ENCODE measurements around the gene ZNF318.

The ZNF318 gene

GRCh38 chr6:43302126-43302525 lies 67.3 kb downstream of the ZNF318 start:
- no peak for DNase-seq (ENCODE audit: low read depth in 2 of 3, low spot score in 1 of 3)

- no peak for DNase-seq (ENCODE audit: low read depth in 2 of 3, low spot score in 1 of 3)
These were observed 68.2 kb downstream of the ZNF318 start for GRCh38 chr6:43301081-43301870.

DNA sequence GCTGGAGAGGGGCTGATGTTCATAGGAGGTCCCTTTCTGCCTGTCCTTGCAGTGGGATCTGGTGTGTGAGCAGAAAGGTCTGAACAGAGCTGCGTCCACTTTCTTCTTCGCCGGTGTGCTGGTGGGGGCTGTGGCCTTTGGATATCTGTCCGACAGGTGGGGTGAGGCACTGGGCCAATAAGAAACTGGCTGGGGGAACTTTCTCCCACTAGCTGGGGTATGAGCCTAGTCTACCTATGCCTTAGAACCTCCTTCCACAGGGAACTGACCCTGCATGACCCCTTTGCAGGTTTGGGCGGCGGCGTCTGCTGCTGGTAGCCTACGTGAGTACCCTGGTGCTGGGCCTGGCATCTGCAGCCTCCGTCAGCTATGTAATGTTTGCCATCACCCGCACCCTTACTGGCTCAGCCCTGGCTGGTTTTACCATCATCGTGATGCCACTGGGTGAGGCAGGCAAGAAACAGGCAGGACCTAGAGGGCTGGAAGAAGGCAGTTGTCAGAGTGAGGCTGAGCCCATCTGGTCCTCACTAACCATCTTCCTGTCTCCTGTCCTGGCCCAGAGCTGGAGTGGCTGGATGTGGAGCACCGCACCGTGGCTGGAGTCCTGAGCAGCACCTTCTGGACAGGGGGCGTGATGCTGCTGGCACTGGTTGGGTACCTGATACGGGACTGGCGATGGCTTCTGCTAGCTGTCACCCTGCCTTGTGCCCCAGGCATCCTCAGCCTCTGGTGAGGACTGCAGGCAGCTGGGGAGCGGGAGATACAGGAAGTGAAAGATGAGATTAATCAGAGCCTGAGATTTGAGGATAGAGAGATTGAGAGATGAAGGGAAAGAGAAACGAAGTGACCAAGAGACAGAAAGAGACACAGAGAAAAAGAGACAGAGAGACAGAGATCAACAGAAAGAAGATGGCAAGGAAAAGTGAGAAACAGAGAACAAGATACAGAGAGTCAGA lies 69.8 kb downstream of the ZNF318 start:
- DNase-seq (ENCODE audit: low read depth in 2 of 3, low spot score in 1 of 3): no peak

DNA sequence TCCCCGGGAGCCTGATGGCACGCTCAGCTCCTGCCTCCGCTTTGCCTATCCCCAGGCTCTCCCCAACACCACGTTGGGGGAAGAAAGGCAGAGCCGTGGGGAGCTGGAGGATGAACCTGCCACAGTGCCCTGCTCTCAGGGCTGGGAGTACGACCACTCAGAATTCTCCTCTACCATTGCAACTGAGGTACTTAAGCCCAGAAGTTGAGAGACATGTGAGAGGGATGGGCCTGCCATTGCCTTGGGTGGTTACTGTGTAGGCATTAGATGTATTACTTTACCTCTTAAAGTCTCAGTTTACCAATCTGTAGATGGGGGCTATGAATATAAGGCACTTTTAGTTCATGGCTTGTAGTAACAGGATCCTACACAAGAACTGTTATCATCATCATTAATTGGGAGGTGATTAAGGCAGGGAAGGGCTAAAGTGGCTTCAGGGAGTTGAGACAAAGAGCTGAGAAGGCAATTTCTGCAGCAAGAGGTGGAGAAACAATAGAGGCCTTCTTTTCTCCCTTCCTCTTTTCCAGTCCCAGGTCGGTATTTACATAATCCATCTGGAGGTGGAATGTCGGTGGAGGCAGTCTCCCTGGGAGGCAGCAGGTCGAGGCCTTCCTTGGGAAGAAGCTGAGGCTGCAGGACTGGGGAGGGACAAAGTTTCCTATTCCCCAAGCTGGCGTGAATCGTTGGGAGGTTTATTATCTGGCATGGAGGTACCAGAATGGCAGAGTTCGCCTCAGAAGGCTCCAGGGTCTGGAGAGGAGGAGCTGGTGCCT lies 70.7 kb downstream of the ZNF318 start:
- no peak for DNase-seq (ENCODE audit: low read depth in 2 of 3, low spot score in 1 of 3)

DNA sequence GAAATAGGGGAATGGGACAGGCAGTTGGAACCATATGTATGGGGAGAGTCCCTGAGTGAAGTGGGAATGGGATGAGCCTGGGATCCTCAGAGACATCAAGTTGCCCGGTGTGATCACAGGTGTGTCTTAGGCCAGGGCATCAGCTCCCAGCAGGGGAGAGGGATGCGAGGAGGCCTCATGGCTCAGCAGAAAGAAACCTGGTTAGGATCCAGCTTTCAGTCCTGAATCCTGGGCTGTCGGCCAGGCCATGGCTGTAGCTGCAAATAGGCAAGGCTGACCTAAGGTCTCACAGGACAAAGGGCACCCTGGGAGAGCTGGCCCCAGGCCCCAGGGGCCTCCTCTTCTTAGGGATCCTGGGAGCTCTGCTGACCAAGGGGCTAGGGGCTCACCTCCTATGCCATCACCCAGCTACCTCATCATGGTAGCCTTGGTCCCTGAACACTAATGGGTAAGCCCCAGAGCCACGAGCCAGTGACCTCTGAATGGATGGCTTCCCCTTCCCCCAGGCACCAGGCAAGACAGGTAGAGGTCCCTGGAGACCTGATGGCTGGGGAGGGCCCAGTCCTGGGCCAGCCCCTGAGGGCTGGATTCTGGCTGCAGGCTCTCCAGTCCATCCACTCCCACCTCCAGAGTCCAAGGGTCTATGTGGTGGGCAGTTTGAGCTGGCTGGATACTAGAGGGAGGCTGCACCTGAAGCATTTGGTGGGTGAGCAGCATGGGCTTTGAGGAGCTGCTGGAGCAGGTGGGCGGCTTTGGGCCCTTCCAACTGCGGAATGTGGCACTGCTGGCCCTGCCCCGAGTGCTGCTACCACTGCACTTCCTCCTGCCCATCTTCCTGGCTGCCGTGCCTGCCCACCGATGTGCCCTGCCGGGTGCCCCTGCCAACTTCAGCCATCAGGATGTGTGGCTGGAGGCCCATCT lies 71.5 kb downstream of the ZNF318 start, which contains the start of gene SLC22A7:
TSS of gene SLC22A7 (plus strand) at position 617 of the 921 bp plus-strand sequence. CDS start at position 716, 99 bp downstream.
- DNase-seq (ENCODE audit: low read depth in 2 of 3, low spot score in 1 of 3): no peak

DNA sequence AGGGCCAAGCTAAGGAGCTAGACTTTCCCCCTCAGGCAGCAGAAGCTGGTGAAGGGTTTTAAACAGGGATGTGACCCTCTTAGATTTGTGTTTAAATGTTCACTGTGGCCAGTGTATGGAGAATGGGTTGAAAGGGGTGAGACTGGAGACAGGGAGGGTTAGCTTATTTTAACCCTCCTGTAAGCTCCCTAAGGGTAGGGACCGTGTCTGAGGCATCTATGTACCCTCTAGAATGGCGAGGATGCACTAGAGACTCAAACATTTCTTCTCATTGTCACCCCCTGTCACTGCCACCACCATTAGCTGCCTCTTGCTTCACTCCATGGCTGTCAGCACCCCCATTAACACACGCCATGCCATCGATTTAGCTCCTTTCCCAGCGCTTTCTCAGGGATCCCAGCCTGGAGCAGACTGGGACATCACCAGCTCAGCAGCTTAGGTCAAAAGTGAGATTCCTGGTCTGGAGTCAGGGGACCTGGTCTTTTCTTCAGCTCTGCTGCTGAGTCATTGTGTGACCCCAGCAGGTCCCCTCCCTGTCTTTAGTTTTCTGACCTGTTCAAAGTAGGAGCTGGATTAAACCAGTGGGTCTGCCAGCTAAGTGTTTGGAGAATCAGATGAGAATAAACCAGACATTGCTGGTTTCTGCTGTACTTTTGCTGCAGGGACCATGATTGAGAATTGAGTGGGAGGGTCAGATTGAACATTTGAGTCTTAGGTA lies 72.5 kb downstream of the ZNF318 start:
- DNase-seq (ENCODE audit: low read depth in 2 of 3, low spot score in 1 of 3): no peak

- DNase-seq (ENCODE audit: low read depth in 2 of 3, low spot score in 1 of 3): no peak
These were observed 74.0 kb downstream of the ZNF318 start for GRCh38 chr6:43295456-43295855.

DNA sequence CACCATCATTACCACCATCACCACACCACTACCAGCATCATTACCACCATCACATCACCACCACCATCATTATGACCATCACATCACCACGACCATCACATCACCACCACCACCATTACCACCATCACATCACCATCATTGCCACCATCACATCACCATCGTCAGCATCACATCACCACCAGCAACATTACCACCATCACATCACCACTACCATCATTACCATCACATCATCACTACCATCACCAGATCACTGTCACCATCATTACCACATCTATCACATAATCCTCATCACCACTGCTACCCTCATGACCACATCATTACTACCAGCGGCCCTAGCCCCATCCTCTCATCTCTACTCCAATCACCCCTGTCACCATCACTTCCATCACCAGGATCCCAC lies 74.9 kb downstream of the ZNF318 start:
- no peak for DNase-seq (ENCODE audit: low read depth in 2 of 3, low spot score in 1 of 3)

DNA sequence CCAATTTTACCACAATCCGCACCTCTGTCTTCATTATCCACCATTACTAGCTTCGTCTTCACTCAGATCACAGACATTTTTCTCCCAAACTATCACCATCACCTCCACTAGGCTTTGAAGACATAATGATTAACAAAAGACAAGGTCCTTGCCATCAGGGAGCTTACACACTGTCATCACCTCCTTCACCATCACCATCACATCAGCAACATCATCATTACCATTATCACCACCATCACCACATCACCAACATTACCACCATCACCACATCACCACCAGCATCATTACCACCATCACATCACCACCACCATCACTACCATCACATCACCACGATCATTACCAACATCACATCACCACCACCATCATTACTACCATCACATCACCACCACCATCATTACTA lies 75.7 kb downstream of the ZNF318 start:
- no peak for DNase-seq (ENCODE audit: low read depth in 2 of 3, low spot score in 1 of 3)

- DNase-seq (ENCODE audit: low read depth in 2 of 3, low spot score in 1 of 3): no peak
These were observed 76.6 kb downstream of the ZNF318 start for GRCh38 chr6:43292763-43293318.

GRCh38 chr6:43292341-43292740 lies 77.1 kb downstream of the ZNF318 start:
- DNase-seq (ENCODE audit: low read depth in 2 of 3, low spot score in 1 of 3): no peak

DNA sequence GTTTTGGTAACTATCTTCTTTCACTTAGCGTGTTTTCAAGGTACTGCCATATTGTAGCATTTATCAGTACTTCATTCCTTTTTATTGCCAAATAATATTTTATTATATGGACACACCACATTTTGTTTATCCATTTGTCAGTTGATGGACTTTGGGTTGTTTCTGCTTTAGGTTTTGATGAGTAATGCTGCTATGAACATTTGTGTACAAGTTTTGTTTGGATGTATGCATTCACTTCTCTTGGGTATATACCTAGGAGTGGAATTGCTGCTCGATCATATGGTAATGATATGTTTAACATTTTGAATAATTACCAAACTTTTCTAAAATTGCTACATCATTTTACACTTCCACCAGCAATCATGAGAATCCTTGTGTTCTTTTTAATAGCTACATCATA lies 77.7 kb downstream of the ZNF318 start:
- no peak for DNase-seq (ENCODE audit: low read depth in 2 of 3, low spot score in 1 of 3)

DNA sequence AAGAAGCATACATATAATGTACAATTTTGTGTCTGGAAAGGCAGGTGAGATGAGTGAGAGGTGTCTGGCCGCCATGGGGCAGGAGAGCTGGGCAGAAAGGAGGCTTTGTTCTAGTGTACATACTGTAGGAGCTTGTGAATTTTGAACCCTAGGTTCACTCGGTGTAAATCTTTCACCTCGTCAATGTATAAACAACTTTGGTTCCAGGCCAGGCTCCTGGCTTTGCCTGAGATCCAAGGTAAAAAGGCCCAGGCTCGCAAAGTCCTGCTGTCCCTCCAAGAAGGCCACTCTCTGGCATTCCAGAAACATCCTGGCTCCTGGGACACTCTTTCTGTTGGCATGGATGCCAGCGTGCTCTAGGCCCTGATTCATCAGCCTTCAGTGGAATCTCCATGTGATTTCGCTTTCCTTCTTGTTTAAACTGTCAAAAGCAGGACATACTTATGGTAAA lies 78.5 kb downstream of the ZNF318 start:
- no peak for DNase-seq (ENCODE audit: low read depth in 2 of 3, low spot score in 1 of 3)

GRCh38 chr6:43290339-43290904 lies 79.0 kb downstream of the ZNF318 start:
- DNase-seq (ENCODE audit: low read depth in 2 of 3, low spot score in 1 of 3): no peak

DNA sequence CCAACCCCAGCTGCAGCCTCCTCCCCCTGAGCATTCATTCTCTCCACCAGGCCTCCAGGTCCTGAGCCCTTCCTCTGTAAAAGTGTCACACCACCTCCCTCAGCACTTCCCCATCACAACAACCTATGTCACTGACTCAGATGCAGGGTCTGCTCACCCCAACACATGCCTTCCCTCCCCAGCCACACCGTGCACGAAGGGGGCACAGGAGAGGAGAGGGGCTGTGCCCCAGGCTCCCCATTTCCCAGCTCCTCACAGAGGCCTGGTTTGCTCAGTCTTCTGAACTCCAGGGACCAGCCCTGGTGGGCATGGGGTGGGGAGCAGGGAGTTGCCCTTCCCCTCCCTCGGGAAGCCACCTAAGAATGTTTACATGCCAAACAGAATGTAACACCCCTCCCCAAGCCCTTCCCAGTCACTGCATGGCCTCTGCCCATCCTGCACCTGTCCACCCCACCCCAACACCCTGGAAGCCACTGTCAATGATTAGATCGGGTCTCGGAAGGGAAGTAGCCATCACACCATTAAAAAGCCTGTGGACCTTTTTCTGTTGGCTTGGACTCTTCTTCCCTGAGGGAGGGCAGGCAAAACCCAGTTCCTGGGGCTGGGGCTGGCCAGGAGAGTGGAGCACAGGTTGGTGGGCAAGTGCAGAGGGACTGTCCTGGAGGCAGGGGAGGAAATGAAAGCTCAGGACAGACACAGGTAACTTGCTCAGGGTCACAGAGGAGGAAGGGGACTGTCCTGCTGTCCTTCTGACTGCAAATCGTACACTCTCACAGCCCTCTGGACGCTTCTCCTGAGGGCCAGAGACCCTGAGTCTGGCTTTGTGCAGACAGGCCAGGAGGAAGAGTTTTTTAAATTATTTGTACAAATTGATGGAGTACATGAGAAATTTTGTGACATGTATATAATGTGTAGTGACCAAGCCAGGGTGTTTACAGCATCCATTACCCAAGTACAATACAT lies 81.4 kb downstream of the ZNF318 start:
- no peak for DNase-seq (ENCODE audit: low read depth in 2 of 3, low spot score in 1 of 3)

GRCh38 chr6:43286980-43287716 lies 82.3 kb downstream of the ZNF318 start:
- DNase-seq (ENCODE audit: low read depth in 2 of 3, low spot score in 1 of 3): no peak

GRCh38 chr6:43286456-43286979 lies 82.9 kb downstream of the ZNF318 start:
- no peak for DNase-seq (ENCODE audit: low read depth in 2 of 3, low spot score in 1 of 3)

All from stimulated activated CD4-positive, alpha-beta T cell treated with anti-CD3 and anti-CD28 coated beads, Interleukin-12 subunit alpha, Interleukin-12 subunit beta, amount 100 ng/mL, for 48 hours (primary cell).